ENCODE results near the gene HIBADH.

Gene HIBADH

DNA sequence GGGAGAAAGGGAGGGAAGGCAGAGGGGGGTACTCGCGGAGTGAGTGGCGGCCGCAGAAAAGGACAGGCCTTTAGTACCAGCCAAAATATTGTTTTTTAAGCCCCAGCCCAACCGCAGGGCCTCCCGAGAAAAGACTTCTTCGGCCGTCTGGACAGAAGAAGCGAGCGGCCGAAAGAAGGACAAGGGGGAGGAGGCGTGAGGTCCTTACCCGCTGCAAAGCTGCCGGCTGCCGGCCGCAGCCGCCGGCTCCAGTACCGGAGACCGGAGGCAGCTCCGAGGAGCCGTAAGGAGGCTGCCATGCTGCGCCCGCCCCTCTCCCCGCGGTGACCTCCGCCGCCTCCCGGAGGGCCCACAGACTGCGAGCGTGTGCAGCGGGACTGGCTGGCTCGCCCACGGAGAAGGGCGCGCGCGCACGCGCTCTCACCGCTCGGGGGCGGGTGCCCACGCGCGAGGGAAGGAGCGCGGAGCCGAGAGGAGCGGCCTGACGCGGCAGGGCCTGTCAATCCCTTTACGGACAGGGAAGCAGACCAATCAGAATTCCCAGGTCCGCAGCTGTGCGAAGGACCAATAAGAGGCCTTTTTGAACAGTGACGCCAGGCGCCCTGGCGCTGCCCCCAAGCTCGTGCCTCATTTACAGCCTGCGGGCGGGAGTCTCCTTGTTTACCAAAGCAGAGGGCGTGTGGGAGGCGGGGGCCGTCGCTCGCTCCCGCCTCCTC is at the start of gene HIBADH:
HIBADH (minus strand) TSS at position 394 of the 716 bp plus-strand sequence; CDS start at position 299, 95 bp downstream.
- peak within 1 kb of the TSS; percentile 92 for H3K9ac ChIP-seq (ENCODE audit: low read depth, low read length, poor library complexity, severe bottlenecking)
- peak within 1 kb of the TSS; percentile 91 for H3K4me3 ChIP-seq (ENCODE audit: low read length, poor library complexity, severe bottlenecking)
- peaks cover 35% of the 10 kb centered on the region for H3K79me2 ChIP-seq (ENCODE audit: insufficient read depth, low read length)
- H3K36me3 ChIP-seq (ENCODE audit: insufficient read depth, low read length) = no peaks in the 10 kb centered on the region
- TF ChIP-seq EZH2phosphoT487 (IDR thresholded peaks at IDR 0.05; ENCODE audit: borderline replicate concordance) = no peak
- TF ChIP-seq, protein P1, sequence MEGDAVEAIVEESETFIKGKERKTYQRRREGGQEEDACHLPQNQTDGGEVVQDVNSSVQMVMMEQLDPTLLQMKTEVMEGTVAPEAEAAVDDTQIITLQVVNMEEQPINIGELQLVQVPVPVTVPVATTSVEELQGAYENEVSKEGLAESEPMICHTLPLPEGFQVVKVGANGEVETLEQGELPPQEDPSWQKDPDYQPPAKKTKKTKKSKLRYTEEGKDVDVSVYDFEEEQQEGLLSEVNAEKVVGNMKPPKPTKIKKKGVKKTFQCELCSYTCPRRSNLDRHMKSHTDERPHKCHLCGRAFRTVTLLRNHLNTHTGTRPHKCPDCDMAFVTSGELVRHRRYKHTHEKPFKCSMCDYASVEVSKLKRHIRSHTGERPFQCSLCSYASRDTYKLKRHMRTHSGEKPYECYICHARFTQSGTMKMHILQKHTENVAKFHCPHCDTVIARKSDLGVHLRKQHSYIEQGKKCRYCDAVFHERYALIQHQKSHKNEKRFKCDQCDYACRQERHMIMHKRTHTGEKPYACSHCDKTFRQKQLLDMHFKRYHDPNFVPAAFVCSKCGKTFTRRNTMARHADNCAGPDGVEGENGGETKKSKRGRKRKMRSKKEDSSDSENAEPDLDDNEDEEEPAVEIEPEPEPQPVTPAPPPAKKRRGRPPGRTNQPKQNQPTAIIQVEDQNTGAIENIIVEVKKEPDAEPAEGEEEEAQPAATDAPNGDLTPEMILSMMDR (conservative IDR thresholded peaks at IDR 0.05; ENCODE audit: low read length) = no peak; the same call in 1 of the 2 replicates
- no peaks in the 10 kb centered on the region for H3K9me2 ChIP-seq (replicated peaks; ENCODE audit: low read depth, low read length)
- no peaks in the 10 kb centered on the region for H4K20me1 ChIP-seq (ENCODE audit: insufficient read depth, low read length, poor library complexity, severe bottlenecking)
- peaks cover 25% of the 10 kb centered on the region for H3K4me1 ChIP-seq (ENCODE audit: insufficient read depth, low read length, poor library complexity, severe bottlenecking)
- peak within 1 kb of the TSS; percentile 90 for H3K4me2 ChIP-seq (ENCODE audit: low read depth, low read length, poor library complexity, severe bottlenecking)
- H3K27me3 ChIP-seq (ENCODE audit: insufficient read depth, low read length, poor library complexity, severe bottlenecking) = no peaks in the 10 kb centered on the region
- no peaks in the 10 kb centered on the region for H3K9me3 ChIP-seq (ENCODE audit: insufficient read depth, low read depth, low read length)
- peak within 1 kb of the TSS; percentile 95 for H2AFZ ChIP-seq (ENCODE audit: low read length)
- H3F3A ChIP-seq (ENCODE audit: low read depth) = no peaks in the 10 kb centered on the region

DNA sequence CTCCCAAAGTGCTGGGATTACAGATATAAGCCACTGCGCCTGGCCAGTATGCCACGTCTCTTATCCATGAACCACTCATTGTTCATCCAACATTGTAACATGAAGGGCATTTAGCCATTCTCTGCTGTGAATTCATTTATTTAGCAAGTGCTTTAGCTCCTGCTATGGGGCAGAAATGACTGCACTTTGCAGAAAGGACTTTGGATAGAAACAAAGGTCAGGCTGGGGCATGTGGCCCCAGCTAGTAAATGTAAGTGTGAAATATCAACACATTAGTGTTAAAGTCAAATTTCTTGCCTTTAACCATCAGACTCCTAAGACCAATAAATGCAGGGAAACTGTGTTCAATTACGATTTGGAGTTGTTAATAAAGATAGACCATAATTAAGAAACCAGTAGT is 49.5 kb upstream of the HIBADH start:
- Histone ChIP-seq H3K4me2 (ENCODE audit: low read depth, low read length, poor library complexity, severe bottlenecking) (no peak overlapping the region), H3K9me3 (ENCODE audit: insufficient read depth, low read depth, low read length) (no peaks in the 10 kb centered on the region), H3K4me1 (ENCODE audit: insufficient read depth, low read length, poor library complexity, severe bottlenecking) (peaks cover 22% of the 10 kb centered on the region)

DNA sequence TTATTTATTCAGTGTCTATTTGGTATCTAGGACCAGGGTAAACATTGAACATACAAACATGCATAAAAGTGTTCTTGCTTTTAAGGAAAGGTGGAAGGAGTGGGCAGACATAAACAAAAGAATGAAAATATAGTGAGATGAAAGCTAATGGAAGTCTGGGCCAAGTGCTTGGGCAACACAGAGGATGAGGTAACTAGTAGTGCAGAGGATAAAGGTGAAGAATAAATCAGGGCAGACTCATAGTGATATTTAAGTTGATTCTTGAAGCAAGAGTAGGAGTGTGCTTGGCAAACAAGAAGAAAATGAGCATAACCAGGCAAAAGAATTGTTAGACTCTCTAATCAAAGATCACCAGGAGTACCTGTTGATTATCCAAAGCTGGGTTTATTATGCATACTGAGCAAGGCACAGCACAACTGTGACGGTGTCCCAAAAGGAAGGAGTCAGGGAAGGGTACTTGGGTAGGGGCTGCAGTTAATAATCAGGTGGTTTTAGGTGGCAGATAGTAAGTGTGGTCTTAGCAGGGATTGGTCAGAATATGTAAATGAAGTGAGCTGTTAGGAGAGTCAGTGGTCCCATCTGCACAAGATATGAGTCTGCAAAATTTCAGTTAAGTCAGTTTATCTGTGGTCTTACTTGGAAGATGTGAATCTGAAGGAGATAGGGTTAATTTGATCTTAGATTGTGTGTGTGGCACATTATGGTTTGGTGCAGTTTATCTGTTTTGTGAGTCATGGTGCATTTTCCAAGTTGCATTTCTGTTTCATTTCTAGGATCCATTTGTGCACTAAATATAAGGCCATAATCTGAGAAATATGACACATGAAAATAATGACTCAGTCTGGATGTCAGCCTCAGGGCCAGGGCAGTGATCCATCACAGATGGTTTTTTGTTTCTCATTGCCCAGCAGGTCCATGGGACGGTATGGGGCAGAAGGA is 46.7 kb upstream of the HIBADH start:
- H3K4me3 ChIP-seq (ENCODE audit: low read length, poor library complexity, severe bottlenecking) = peak overlapping the region; percentile 7
- peak overlapping the region; percentile 33 for H3K9ac ChIP-seq (ENCODE audit: low read depth, low read length, poor library complexity, severe bottlenecking)
- peak overlapping the region; percentile 34; the same call in 1 of the 2 replicates for H2AFZ ChIP-seq (ENCODE audit: low read length)

More for the DNA sequence above, 49.5 kb upstream of the HIBADH start:
- Histone ChIP-seq H3K9me2 (replicated peaks; ENCODE audit: low read depth, low read length) (no peaks in the 10 kb centered on the region), H3F3A (ENCODE audit: low read depth) (no peaks in the 10 kb centered on the region), H3K27me3 (ENCODE audit: insufficient read depth, low read length, poor library complexity, severe bottlenecking) (no peaks in the 10 kb centered on the region), H2AFZ (ENCODE audit: low read length) (no peak overlapping the region), H3K4me3 (ENCODE audit: low read length, poor library complexity, severe bottlenecking) (no peak overlapping the region), H3K9ac (ENCODE audit: low read depth, low read length, poor library complexity, severe bottlenecking) (no peak overlapping the region), H4K20me1 (ENCODE audit: insufficient read depth, low read length, poor library complexity, severe bottlenecking) (no peaks in the 10 kb centered on the region), H3K79me2 (ENCODE audit: insufficient read depth, low read length) (no peaks in the 10 kb centered on the region), H3K36me3 (ENCODE audit: insufficient read depth, low read length) (no peaks in the 10 kb centered on the region)
- TF ChIP-seq, protein P1 (conservative IDR thresholded peaks at IDR 0.05; ENCODE audit: low read length) = no peak

More for the DNA sequence above, 46.7 kb upstream of the HIBADH start:
- peak overlapping the region; percentile 36 for H3K4me2 ChIP-seq (ENCODE audit: low read depth, low read length, poor library complexity, severe bottlenecking)
- no peaks in the 10 kb centered on the region for H4K20me1 ChIP-seq (ENCODE audit: insufficient read depth, low read length, poor library complexity, severe bottlenecking)
- H3K9me2 ChIP-seq (replicated peaks; ENCODE audit: low read depth, low read length) = no peaks in the 10 kb centered on the region
- no peaks in the 10 kb centered on the region for H3K9me3 ChIP-seq (ENCODE audit: insufficient read depth, low read depth, low read length)
- H3K79me2 ChIP-seq (ENCODE audit: insufficient read depth, low read length) = no peaks in the 10 kb centered on the region
- no peaks in the 10 kb centered on the region for H3F3A ChIP-seq (ENCODE audit: low read depth)
- no peak for TF ChIP-seq EZH2phosphoT487 (IDR thresholded peaks at IDR 0.05; ENCODE audit: borderline replicate concordance)
- no peaks in the 10 kb centered on the region for H3K36me3 ChIP-seq (ENCODE audit: insufficient read depth, low read length)
- peaks cover 22% of the 10 kb centered on the region for H3K4me1 ChIP-seq (ENCODE audit: insufficient read depth, low read length, poor library complexity, severe bottlenecking)
- no peaks in the 10 kb centered on the region for H3K27me3 ChIP-seq (ENCODE audit: insufficient read depth, low read length, poor library complexity, severe bottlenecking)

Data from Loucy (cell line).